ENCODE results near the gene ABCB1.

ABCB1 gene

GRCh38 chr7:87567052-87567451 is 33.6 kb downstream of the ABCB1 start:
- H3K27ac ChIP-seq = no peak overlapping the region
- H3K9ac ChIP-seq (ENCODE audit: insufficient read length) = no peak overlapping the region
- DNase-seq (ENCODE audit: low read depth, low spot score) = no peak
- no peaks in the 10 kb centered on the region for H3K36me3 ChIP-seq (ENCODE audit: insufficient read depth, low read length)
- TF ChIP-seq POLR2AphosphoS5 (IDR thresholded peaks at IDR 0.05; ENCODE audit: borderline replicate concordance, low read depth, low read length) (no peak), FOXP2 (optimal IDR thresholded peaks at IDR 0.05; ENCODE audit: control extremely low read depth, extremely low read length, insufficient read depth) (no peak), EZH2 (IDR thresholded peaks at IDR 0.05) (no peak)
- no peaks in the 10 kb centered on the region for H3K9me3 ChIP-seq (ENCODE audit: low read depth, low read length)
- H3K4me3 ChIP-seq = no peak overlapping the region

DNA sequence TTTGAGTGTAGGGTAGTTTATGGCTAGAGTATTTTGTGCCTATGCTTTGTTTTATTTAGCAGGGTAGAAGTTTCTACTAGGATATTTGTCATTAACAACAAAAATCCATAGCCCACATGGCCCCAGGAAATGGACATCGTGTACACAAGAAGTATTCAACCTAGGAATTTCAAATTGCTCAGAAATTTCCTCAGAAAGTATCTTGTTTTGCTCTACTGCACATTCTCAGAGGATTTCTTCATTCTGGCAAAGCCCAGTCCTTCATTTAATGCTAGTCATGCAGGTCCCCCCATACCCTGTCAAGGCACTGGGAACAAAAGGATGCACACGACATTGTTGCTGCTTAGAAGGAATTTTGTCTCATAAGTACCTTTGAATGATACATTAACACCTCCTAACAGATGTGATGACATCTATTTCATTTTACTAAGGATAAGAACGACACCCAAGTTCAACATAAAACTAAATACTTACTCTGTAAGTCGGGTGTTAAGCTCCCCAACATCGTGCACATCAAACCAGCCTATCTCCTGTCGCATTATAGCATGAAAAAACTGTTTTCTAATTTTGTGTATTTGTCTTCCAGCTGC is 34.3 kb downstream of the ABCB1 start:
- Histone ChIP-seq H3K9ac (ENCODE audit: insufficient read length) (no peak overlapping the region), H3K4me3 (no peak overlapping the region), H3K27ac (no peak overlapping the region), H3K9me3 (ENCODE audit: low read depth, low read length) (no peaks in the 10 kb centered on the region), H3K36me3 (ENCODE audit: insufficient read depth, low read length) (no peaks in the 10 kb centered on the region)
- TF ChIP-seq EZH2 (IDR thresholded peaks at IDR 0.05) (no peak), POLR2AphosphoS5 (IDR thresholded peaks at IDR 0.05; ENCODE audit: borderline replicate concordance, low read depth, low read length) (no peak), FOXP2 (optimal IDR thresholded peaks at IDR 0.05; ENCODE audit: control extremely low read depth, extremely low read length, insufficient read depth) (no peak)
- no peak for DNase-seq (ENCODE audit: low read depth, low spot score)

GRCh38 chr7:87565877-87566276 is 34.8 kb downstream of the ABCB1 start:
- no peak overlapping the region for H3K9ac ChIP-seq (ENCODE audit: insufficient read length)
- H3K9me3 ChIP-seq (ENCODE audit: low read depth, low read length) = no peaks in the 10 kb centered on the region
- no peak overlapping the region for H3K4me3 ChIP-seq
- H3K27ac ChIP-seq = no peak overlapping the region
- TF ChIP-seq POLR2AphosphoS5 (IDR thresholded peaks at IDR 0.05; ENCODE audit: borderline replicate concordance, low read depth, low read length) (no peak), FOXP2 (optimal IDR thresholded peaks at IDR 0.05; ENCODE audit: control extremely low read depth, extremely low read length, insufficient read depth) (no peak), EZH2 (IDR thresholded peaks at IDR 0.05) (no peak)
- H3K36me3 ChIP-seq (ENCODE audit: insufficient read depth, low read length) = no peaks in the 10 kb centered on the region
- no peak for DNase-seq (ENCODE audit: low read depth, low spot score)

DNA sequence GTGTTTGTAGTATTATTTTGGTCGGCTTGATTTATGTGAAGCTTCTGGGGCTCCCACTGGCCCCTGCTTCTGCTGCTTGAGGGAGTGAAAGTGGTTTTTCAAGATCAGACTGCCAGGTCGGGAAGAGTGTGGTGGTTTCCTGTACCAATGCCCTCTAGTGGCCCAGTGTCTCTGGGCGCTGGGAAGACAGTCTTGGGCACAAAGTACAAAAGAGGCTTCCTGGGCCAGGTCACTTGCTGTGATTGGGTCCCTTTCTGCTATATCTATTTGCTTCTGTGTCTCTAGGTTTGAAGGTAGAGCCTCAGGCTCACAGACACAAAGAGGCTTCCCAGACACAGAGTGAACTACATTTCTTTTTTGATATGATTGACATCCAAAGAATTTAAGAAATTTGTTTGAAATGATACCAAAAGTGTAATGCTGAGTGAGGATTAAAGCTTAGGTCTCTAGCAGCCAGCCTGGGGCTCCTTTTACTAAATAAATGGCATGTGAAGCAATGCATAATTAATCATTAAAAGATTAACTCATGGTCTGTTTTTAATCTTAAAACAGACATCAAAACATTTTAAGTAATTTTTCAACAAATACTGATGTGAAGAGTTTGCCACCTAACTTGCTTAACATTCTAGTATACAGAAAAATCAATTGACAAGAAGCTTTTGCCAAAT is 36.3 kb downstream of the ABCB1 start:
- Histone ChIP-seq H3K9ac (ENCODE audit: insufficient read length) (no peak overlapping the region), H3K27ac (no peak overlapping the region), H3K4me3 (no peak overlapping the region), H3K9me3 (ENCODE audit: low read depth, low read length) (no peaks in the 10 kb centered on the region), H3K36me3 (ENCODE audit: insufficient read depth, low read length) (no peaks in the 10 kb centered on the region)
- DNase-seq (ENCODE audit: low read depth, low spot score) = no peak
- TF ChIP-seq EZH2 (IDR thresholded peaks at IDR 0.05) = no peak
- TF ChIP-seq POLR2AphosphoS5 (IDR thresholded peaks at IDR 0.05; ENCODE audit: borderline replicate concordance, low read depth, low read length) = no peak
- TF ChIP-seq FOXP2 (optimal IDR thresholded peaks at IDR 0.05; ENCODE audit: control extremely low read depth, extremely low read length, insufficient read depth) = no peak

DNA sequence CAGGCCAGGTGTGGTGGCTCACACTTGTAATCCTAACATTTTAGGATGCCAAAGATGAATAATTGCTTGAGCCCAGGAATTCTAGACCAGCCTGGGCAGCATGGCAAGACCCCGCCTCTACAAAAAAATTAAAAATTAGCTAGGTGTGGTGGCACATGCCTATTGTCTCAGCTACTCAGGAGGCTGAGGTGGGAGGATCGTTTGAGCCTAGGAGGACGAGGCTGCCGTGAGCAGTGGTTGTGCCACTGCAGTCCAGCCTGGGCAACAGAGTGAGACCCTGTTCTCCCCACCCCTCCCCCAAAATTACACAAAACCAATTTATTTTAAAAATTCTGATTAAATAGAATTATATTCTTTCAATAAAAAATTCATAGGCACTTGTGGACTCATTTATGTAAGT is 39.0 kb downstream of the ABCB1 start:
- DNase-seq (ENCODE audit: low read depth, low spot score) = no peak
- Histone ChIP-seq H3K36me3 (ENCODE audit: insufficient read depth, low read length) (no peaks in the 10 kb centered on the region), H3K4me3 (no peak overlapping the region), H3K9me3 (ENCODE audit: low read depth, low read length) (no peaks in the 10 kb centered on the region), H3K9ac (ENCODE audit: insufficient read length) (no peak overlapping the region), H3K27ac (no peak overlapping the region)
- TF ChIP-seq POLR2AphosphoS5 (IDR thresholded peaks at IDR 0.05; ENCODE audit: borderline replicate concordance, low read depth, low read length) = no peak
- no peak for TF ChIP-seq EZH2 (IDR thresholded peaks at IDR 0.05)
- no peak for TF ChIP-seq FOXP2 (optimal IDR thresholded peaks at IDR 0.05; ENCODE audit: control extremely low read depth, extremely low read length, insufficient read depth)

DNA sequence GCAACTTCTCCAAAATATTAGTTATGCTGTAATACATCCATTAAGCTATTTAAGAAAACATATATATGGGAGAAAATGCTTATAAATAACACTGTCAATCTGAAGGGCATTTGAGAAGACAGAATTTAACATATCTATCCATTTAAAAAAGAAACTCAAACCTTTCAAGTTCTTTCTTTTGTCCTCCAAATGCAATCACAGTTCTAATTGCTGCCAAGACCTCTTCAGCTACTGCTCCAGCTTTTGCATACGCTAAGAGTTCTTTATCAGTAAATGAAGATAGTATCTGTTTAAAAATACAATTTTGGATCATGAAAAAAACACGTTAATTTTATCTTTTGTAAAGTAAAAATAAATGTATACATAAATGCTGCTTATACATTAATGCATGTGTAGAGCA is 39.6 kb downstream of the ABCB1 start:
- H3K27ac ChIP-seq = no peak overlapping the region
- no peak for DNase-seq (ENCODE audit: low read depth, low spot score)
- H3K36me3 ChIP-seq (ENCODE audit: insufficient read depth, low read length) = no peaks in the 10 kb centered on the region
- H3K9ac ChIP-seq (ENCODE audit: insufficient read length) = no peak overlapping the region
- TF ChIP-seq EZH2 (IDR thresholded peaks at IDR 0.05) (no peak), FOXP2 (optimal IDR thresholded peaks at IDR 0.05; ENCODE audit: control extremely low read depth, extremely low read length, insufficient read depth) (no peak), POLR2AphosphoS5 (IDR thresholded peaks at IDR 0.05; ENCODE audit: borderline replicate concordance, low read depth, low read length) (no peak)
- H3K9me3 ChIP-seq (ENCODE audit: low read depth, low read length) = no peaks in the 10 kb centered on the region
- no peak overlapping the region for H3K4me3 ChIP-seq

DNA sequence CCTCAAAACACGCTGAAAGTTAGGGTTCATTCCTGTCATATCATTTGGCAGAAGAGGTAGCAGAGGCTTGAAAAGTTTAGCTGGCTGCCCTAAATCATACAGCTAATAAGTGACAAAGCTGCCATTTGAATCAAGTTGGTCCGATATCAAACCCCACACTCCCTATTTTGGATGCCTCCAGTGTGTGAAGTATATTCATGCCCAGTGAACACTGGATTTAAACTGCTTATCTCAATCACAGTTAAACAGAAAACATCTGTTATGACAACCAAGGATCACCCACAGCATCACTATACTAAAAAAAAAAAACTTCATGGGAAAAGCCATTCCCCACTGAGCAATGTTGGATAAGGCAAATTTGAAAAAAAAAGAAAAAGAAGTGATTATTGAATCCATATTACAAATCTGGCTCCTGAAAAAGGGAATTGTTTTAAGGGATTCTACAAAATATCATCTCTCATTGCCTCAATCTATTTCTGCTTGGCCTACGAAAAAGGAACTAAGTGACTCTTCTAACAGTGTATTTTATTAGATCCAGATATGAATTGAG is 48.3 kb downstream of the ABCB1 start:
- Histone ChIP-seq H3K9me3 (ENCODE audit: low read depth, low read length) (no peaks in the 10 kb centered on the region), H3K36me3 (ENCODE audit: insufficient read depth, low read length) (no peaks in the 10 kb centered on the region), H3K4me3 (no peak overlapping the region), H3K9ac (ENCODE audit: insufficient read length) (no peak overlapping the region), H3K27ac (no peak overlapping the region)
- no peak for TF ChIP-seq POLR2AphosphoS5 (IDR thresholded peaks at IDR 0.05; ENCODE audit: borderline replicate concordance, low read depth, low read length)
- no peak for TF ChIP-seq FOXP2 (optimal IDR thresholded peaks at IDR 0.05; ENCODE audit: control extremely low read depth, extremely low read length, insufficient read depth)
- TF ChIP-seq EZH2 (IDR thresholded peaks at IDR 0.05) = no peak
- DNase-seq (ENCODE audit: low read depth, low spot score) = no peak

- TF ChIP-seq EZH2 (IDR thresholded peaks at IDR 0.05) (no peak), FOXP2 (optimal IDR thresholded peaks at IDR 0.05; ENCODE audit: control extremely low read depth, extremely low read length, insufficient read depth) (no peak), POLR2AphosphoS5 (IDR thresholded peaks at IDR 0.05; ENCODE audit: borderline replicate concordance, low read depth, low read length) (no peak)
- no peak overlapping the region for H3K9ac ChIP-seq (ENCODE audit: insufficient read length)
- no peak for DNase-seq (ENCODE audit: low read depth, low spot score)
- H3K27ac ChIP-seq = no peak overlapping the region
- no peaks in the 10 kb centered on the region for H3K9me3 ChIP-seq (ENCODE audit: low read depth, low read length)
- no peaks in the 10 kb centered on the region for H3K36me3 ChIP-seq (ENCODE audit: insufficient read depth, low read length)
- no peak overlapping the region for H3K4me3 ChIP-seq
Measured at GRCh38 chr7:87548123-87548919, 52.4 kb downstream of the ABCB1 start.

Measured in SK-N-MC (cell line).